ENCODE data around the gene TIMM8B. TPM values are rescaled to one million over a fixed set of nuclear protein-coding genes. Genes with fewer than 3 reads are reported as not detected.
A peak's percentile ranks its signal among the peaks of the same experiment; 100 is the strongest.

TIMM8B gene
- 60.8 TPM for polyA plus RNA-seq (2013, experiment 1 of 2)
- 63.5 TPM for polyA plus RNA-seq (2013, experiment 2 of 2)

- Histone ChIP-seq H3K27ac (ENCODE audit: low read depth, low read length, severe bottlenecking) (no peak within 1 kb of the TSS), H3K9me3 (ENCODE audit: control insufficient read depth, low read length) (no peaks in the 10 kb centered on the region), H3K4me1 (ENCODE audit: control insufficient read depth, insufficient read depth, low read length, poor library complexity, severe bottlenecking) (peaks cover 14% of the 10 kb centered on the region), H3K36me3 (ENCODE audit: control insufficient read depth, insufficient read depth, low read length) (peaks cover 75% of the 10 kb centered on the region), H3K4me3 (ENCODE audit: extremely low read depth, insufficient read depth, low read length, poor library complexity, severe bottlenecking) (peak within 1 kb of the TSS; percentile 83)
- WGBS, 2 experiments (ENCODE audit: insufficient coverage in 2 of 2) = 0% methylated on average over 20 to 27 of the region's 45 CpGs
Observed at GRCh38 chr11:112086422-112087191, at the start of gene TIMM8B, which contains the start of gene SDHD. TSS of gene TIMM8B (minus strand) at chr11:112086756. CDS start at chr11:112086723, 33 bp downstream. TSS of gene SDHD (plus strand) at chr11:112086873. CDS start at chr11:112086908, 35 bp downstream.

DNA sequence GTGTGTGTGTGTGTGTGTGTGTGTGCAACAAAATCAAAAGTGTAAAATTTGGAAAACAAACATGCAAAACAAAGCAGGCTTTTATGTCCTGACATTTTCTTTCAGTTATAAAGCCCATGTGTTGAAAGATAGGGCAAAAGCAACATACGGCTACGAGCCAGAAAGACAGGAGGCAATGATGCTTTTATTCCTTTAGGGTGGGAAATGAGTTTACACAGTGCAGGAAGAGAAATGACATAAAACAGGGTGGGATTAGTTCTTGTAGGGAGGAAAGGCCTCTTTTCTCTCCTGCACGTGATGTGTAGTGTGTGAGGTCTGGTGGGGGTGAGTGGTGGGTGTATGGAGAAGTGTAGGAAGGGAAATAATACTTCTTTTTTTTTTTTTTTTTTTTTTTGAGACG is 47.9 kb upstream of the TIMM8B start:
- no peaks in the 10 kb centered on the region for H3K36me3 ChIP-seq (ENCODE audit: control insufficient read depth, insufficient read depth, low read length)
- no peak overlapping the region for H3K4me3 ChIP-seq (ENCODE audit: extremely low read depth, insufficient read depth, low read length, poor library complexity, severe bottlenecking)
- H3K9me3 ChIP-seq (ENCODE audit: control insufficient read depth, low read length) = no peaks in the 10 kb centered on the region
- H3K4me1 ChIP-seq (ENCODE audit: control insufficient read depth, insufficient read depth, low read length, poor library complexity, severe bottlenecking) = no peaks in the 10 kb centered on the region
- H3K27ac ChIP-seq (ENCODE audit: low read depth, low read length, severe bottlenecking) = no peak overlapping the region
- 88 to 93% methylated on average over 2 of the region's 4 CpGs for WGBS, 2 experiments (ENCODE audit: insufficient coverage in 2 of 2)

DNA sequence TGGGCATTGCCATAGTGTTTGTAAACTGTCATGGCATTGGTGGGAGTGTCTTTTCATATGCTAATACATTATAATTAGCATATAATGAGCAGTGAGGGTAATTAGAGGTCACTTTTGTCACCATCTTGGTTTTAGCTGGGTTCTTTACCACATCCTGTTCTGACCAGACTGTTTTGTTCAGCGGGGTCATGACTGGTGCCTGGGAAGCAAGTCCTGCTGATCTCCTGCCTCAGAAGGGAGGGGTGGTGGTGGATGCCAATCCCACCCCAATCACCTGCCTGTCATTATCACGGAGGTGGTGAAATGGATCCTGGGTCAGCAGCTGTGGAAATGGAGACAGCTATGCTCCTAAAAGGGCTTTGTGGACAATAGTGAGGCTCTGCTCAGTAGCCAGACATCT is 46.2 kb upstream of the TIMM8B start:
- WGBS, 2 experiments (ENCODE audit: insufficient coverage in 2 of 2) = 80 to 100% methylated on average over 1 to 2 of the region's 2 CpGs
- H3K4me3 ChIP-seq (ENCODE audit: extremely low read depth, insufficient read depth, low read length, poor library complexity, severe bottlenecking) = no peak overlapping the region

GRCh38 chr11:112129656-112130055 is 43.1 kb upstream of the TIMM8B start:
- 88 to 94% methylated on average over 3 to 5 of the region's 5 CpGs for WGBS, 2 experiments (ENCODE audit: insufficient coverage in 2 of 2)
- no peak overlapping the region for H3K4me3 ChIP-seq (ENCODE audit: extremely low read depth, insufficient read depth, low read length, poor library complexity, severe bottlenecking)
- H3K27ac ChIP-seq (ENCODE audit: low read depth, low read length, severe bottlenecking) = no peak overlapping the region
- H3K9me3 ChIP-seq (ENCODE audit: control insufficient read depth, low read length) = no peaks in the 10 kb centered on the region
- H3K4me1 ChIP-seq (ENCODE audit: control insufficient read depth, insufficient read depth, low read length, poor library complexity, severe bottlenecking) = no peaks in the 10 kb centered on the region
- H3K36me3 ChIP-seq (ENCODE audit: control insufficient read depth, insufficient read depth, low read length) = no peaks in the 10 kb centered on the region

More for the DNA sequence above, 46.2 kb upstream of the TIMM8B start:
- no peaks in the 10 kb centered on the region for H3K9me3 ChIP-seq (ENCODE audit: control insufficient read depth, low read length)
- H3K36me3 ChIP-seq (ENCODE audit: control insufficient read depth, insufficient read depth, low read length) = no peaks in the 10 kb centered on the region
- no peaks in the 10 kb centered on the region for H3K4me1 ChIP-seq (ENCODE audit: control insufficient read depth, insufficient read depth, low read length, poor library complexity, severe bottlenecking)
- no peak overlapping the region for H3K27ac ChIP-seq (ENCODE audit: low read depth, low read length, severe bottlenecking)

GRCh38 chr11:112128483-112129121 is 42.0 kb upstream of the TIMM8B start:
- 57 to 90% methylated on average over 1 to 3 of the region's 3 CpGs for WGBS, 2 experiments (ENCODE audit: insufficient coverage in 2 of 2)
- H3K9me3 ChIP-seq (ENCODE audit: control insufficient read depth, low read length) = no peaks in the 10 kb centered on the region
- no peak overlapping the region for H3K4me3 ChIP-seq (ENCODE audit: extremely low read depth, insufficient read depth, low read length, poor library complexity, severe bottlenecking)
- H3K4me1 ChIP-seq (ENCODE audit: control insufficient read depth, insufficient read depth, low read length, poor library complexity, severe bottlenecking) = no peaks in the 10 kb centered on the region
- H3K27ac ChIP-seq (ENCODE audit: low read depth, low read length, severe bottlenecking) = no peak overlapping the region
- no peaks in the 10 kb centered on the region for H3K36me3 ChIP-seq (ENCODE audit: control insufficient read depth, insufficient read depth, low read length)

DNA sequence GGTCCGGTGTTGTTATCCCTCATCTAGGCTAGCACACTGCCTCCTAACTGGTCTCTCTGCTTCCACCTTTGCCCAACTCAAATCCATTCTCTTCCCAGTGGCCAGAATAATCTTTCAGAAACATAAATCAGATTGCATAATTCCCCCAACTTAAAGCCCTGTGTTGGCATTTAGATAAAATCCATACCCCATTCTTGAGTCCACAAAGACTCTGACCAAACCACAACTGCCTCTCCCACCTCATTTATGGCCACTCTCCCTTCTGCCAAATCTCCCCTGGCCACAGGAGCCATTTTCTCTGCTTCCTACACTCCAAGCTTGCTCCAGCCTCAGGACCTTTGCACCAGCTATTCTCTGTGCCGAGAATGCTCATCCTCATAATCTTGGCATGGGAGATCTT is 40.5 kb upstream of the TIMM8B start:
- WGBS, 2 experiments (ENCODE audit: insufficient coverage in 2 of 2) = 90 to 92% methylated on average over 1 to 2 of the region's 2 CpGs
- Histone ChIP-seq H3K27ac (ENCODE audit: low read depth, low read length, severe bottlenecking) (no peak overlapping the region), H3K4me1 (ENCODE audit: control insufficient read depth, insufficient read depth, low read length, poor library complexity, severe bottlenecking) (no peaks in the 10 kb centered on the region), H3K36me3 (ENCODE audit: control insufficient read depth, insufficient read depth, low read length) (no peaks in the 10 kb centered on the region), H3K4me3 (ENCODE audit: extremely low read depth, insufficient read depth, low read length, poor library complexity, severe bottlenecking) (no peak overlapping the region), H3K9me3 (ENCODE audit: control insufficient read depth, low read length) (no peaks in the 10 kb centered on the region)

GRCh38 chr11:112123129-112123528 is 36.6 kb upstream of the TIMM8B start:
- 97 to 100% methylated on average over 2 to 4 of the region's 4 CpGs for WGBS, 2 experiments (ENCODE audit: insufficient coverage in 2 of 2)
- Histone ChIP-seq H3K36me3 (ENCODE audit: control insufficient read depth, insufficient read depth, low read length) (no peaks in the 10 kb centered on the region), H3K27ac (ENCODE audit: low read depth, low read length, severe bottlenecking) (no peak overlapping the region), H3K4me1 (ENCODE audit: control insufficient read depth, insufficient read depth, low read length, poor library complexity, severe bottlenecking) (no peaks in the 10 kb centered on the region), H3K9me3 (ENCODE audit: control insufficient read depth, low read length) (no peaks in the 10 kb centered on the region), H3K4me3 (ENCODE audit: extremely low read depth, insufficient read depth, low read length, poor library complexity, severe bottlenecking) (no peak overlapping the region)

DNA sequence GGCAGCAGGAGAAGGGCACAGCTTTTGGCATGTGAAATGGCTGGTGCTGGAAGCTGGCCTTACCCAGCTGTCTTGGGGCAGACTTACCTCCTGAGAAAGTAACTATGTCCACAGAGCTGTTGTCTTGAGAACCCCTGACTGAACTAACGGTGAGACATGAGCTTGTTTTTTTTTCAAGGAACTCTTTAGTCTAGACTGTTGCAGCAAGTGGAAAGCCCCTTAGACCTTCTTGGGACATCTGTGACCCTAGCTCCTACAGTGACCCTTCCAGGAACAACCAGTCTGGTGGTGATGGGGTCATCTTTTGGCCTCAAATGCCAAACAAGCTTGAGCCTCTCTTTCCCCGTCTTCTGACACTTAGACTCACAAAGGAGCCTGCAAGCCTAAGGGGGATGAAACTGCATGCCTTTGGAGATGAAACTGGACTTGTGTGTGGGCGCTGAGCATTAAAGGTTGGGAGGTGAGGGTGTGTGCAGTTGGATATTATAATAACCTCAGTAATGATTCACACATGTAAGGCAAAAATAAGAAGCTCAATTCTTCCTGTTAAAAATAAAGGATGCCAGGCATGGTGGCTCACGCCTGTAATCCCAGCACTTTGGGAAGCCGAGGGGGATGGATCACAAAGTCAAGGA is 35.5 kb upstream of the TIMM8B start:
- Histone ChIP-seq H3K9me3 (ENCODE audit: control insufficient read depth, low read length) (no peaks in the 10 kb centered on the region), H3K27ac (ENCODE audit: low read depth, low read length, severe bottlenecking) (no peak overlapping the region), H3K4me1 (ENCODE audit: control insufficient read depth, insufficient read depth, low read length, poor library complexity, severe bottlenecking) (no peaks in the 10 kb centered on the region), H3K4me3 (ENCODE audit: extremely low read depth, insufficient read depth, low read length, poor library complexity, severe bottlenecking) (no peak overlapping the region), H3K36me3 (ENCODE audit: control insufficient read depth, insufficient read depth, low read length) (no peaks in the 10 kb centered on the region)
- WGBS, 2 experiments (ENCODE audit: insufficient coverage in 2 of 2) = 100% methylated on average over 1 to 3 of the region's 5 CpGs

GRCh38 chr11:112118176-112118575 is 31.6 kb upstream of the TIMM8B start:
- no peak overlapping the region for H3K4me3 ChIP-seq (ENCODE audit: extremely low read depth, insufficient read depth, low read length, poor library complexity, severe bottlenecking)
- 88% methylated on average over 1 of the region's 2 CpGs; no CpG with 5 or more reads in 1 of the 2 experiments for WGBS, 2 experiments (ENCODE audit: insufficient coverage in 2 of 2)
- no peaks in the 10 kb centered on the region for H3K9me3 ChIP-seq (ENCODE audit: control insufficient read depth, low read length)
- no peak overlapping the region for H3K27ac ChIP-seq (ENCODE audit: low read depth, low read length, severe bottlenecking)
- H3K4me1 ChIP-seq (ENCODE audit: control insufficient read depth, insufficient read depth, low read length, poor library complexity, severe bottlenecking) = no peaks in the 10 kb centered on the region
- H3K36me3 ChIP-seq (ENCODE audit: control insufficient read depth, insufficient read depth, low read length) = no peaks in the 10 kb centered on the region

GRCh38 chr11:112115386-112115785 is 28.8 kb upstream of the TIMM8B start:
- 84% methylated on average over 3 to 4 of the region's 5 CpGs for WGBS, 2 experiments (ENCODE audit: insufficient coverage in 2 of 2)
- H3K27ac ChIP-seq (ENCODE audit: low read depth, low read length, severe bottlenecking) = no peak overlapping the region
- H3K9me3 ChIP-seq (ENCODE audit: control insufficient read depth, low read length) = no peaks in the 10 kb centered on the region
- H3K4me3 ChIP-seq (ENCODE audit: extremely low read depth, insufficient read depth, low read length, poor library complexity, severe bottlenecking) = no peak overlapping the region
- H3K4me1 ChIP-seq (ENCODE audit: control insufficient read depth, insufficient read depth, low read length, poor library complexity, severe bottlenecking) = no peaks in the 10 kb centered on the region
- H3K36me3 ChIP-seq (ENCODE audit: control insufficient read depth, insufficient read depth, low read length) = no peaks in the 10 kb centered on the region

All from mesodermal cell (in vitro differentiated cells).